Thymus (tissue), 11 donors: ENCODE results near the gene EPS8L3. TPM values are rescaled to one million over a fixed set of nuclear protein-coding genes. Genes with fewer than 3 reads are reported as not detected.
"Not testable (repeated sequence)": the region's sequence is repeated elsewhere in the genome, so short reads cannot be mapped to it uniquely, and the experiment has no call there.

Experiments used
- DNase-seq, 9 donors: peaks; one replicate each; pipeline ENCODE4 v3.0.0-alpha.2; 2013; ENCODE audit warnings: low spot score in 9 of 9, low read depth in 6 of 9, missing footprints in 1 of 9
- H3K27ac ChIP-seq, 2 donors: one replicate each; pipeline ENCODE4 v1.5.1; 2013; ENCODE audit warnings: control low read depth in 1 of 2, low read depth in 1 of 2, low read length in 1 of 2, mild to moderate bottlenecking in 1 of 2, moderate library complexity in 1 of 2
- H3K27me3 ChIP-seq, 2 donors: one replicate each; pipeline ENCODE4 v1.5.1; 2013; ENCODE audit warnings: low read length in 1 of 2; ENCODE audit not compliant: control insufficient read depth in 2 of 2, insufficient read depth in 1 of 2
- H3K36me3 ChIP-seq, 2 donors: one replicate each; pipeline ENCODE4 v1.5.1; 2013; ENCODE audit warnings: low read length in 1 of 2, mild to moderate bottlenecking in 1 of 2, moderate library complexity in 1 of 2; ENCODE audit not compliant: control insufficient read depth in 2 of 2, insufficient read depth in 2 of 2
- H3K4me1 ChIP-seq, 2 donors: one replicate each; pipeline ENCODE4 v1.5.1; 2013; ENCODE audit warnings: low read length in 2 of 2; ENCODE audit not compliant: control insufficient read depth in 2 of 2, insufficient read depth in 2 of 2
- H3K4me3 ChIP-seq, 2 donors: one replicate each; pipeline ENCODE4 v1.5.1; 2013; ENCODE audit warnings: low read length in 2 of 2, control low read depth in 1 of 2, mild to moderate bottlenecking in 1 of 2
- H3K9me3 ChIP-seq, 2 donors: one replicate each; pipeline ENCODE4 v1.5.1; 2013; ENCODE audit warnings: low read length in 1 of 2, mild to moderate bottlenecking in 1 of 2; ENCODE audit not compliant: control insufficient read depth in 2 of 2, insufficient read depth in 1 of 2
- WGBS: extraction: QIAGEN DNeasy Blood & Tissue Kit; methylation state at CpG from one replicate; pipeline ENCODE4 v1.1.7; 2013; 5-methylcytosine and 5-hydroxymethylcytosine counted together
- polyA plus RNA-seq: library from polyadenylated mRNA; stranded (reverse); fragments of 200-250 nt; gene quantifications from one replicate; pipeline ENCODE4 v1.2.3, GENCODE V29; 2013
- total RNA-seq: library from RNA; stranded (reverse); fragments of 120-200 nt; gene quantifications from one replicate; pipeline ENCODE4 v1.2.4, GENCODE V29; 2013
- donor health status: healthy.

Gene EPS8L3
- total and polyA plus RNA-seq, 2 donors = 0.02 TPM; not detected in 1

DNA sequence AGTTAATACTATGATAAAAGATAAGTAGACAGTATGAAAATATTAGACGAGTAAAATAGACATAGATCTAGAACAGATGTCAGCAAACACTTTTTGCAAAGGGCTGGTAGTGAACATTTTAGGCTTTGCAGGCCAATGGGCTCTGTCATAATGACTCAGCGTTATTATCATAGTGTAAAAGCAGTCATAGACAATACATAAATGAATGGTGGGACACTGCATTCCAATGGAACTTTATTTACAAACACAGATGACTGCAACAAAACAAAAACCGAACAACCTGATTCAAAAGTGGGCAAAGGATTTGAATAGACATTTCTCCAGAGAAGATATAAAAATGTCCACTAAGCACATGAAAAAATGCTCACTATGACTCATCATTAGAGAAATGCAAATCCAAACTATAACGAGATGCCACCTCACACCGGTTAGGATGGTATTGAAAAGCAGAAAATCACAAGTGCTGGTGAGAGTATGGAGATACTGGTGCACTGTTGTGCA lies 44.3 kb downstream of the EPS8L3 start:
- 89% methylated on average over 5 of the region's 5 CpGs for WGBS
- no peaks in the 10 kb centered on the region for H3K4me1 ChIP-seq
- no peak overlapping the region for H3K4me3 ChIP-seq
- H3K36me3 ChIP-seq = no peaks in the 10 kb centered on the region
- no peaks in the 10 kb centered on the region for H3K9me3 ChIP-seq
- no peak overlapping the region for H3K27ac ChIP-seq
- no peak for DNase-seq
- no peaks in the 10 kb centered on the region for H3K27me3 ChIP-seq

DNA sequence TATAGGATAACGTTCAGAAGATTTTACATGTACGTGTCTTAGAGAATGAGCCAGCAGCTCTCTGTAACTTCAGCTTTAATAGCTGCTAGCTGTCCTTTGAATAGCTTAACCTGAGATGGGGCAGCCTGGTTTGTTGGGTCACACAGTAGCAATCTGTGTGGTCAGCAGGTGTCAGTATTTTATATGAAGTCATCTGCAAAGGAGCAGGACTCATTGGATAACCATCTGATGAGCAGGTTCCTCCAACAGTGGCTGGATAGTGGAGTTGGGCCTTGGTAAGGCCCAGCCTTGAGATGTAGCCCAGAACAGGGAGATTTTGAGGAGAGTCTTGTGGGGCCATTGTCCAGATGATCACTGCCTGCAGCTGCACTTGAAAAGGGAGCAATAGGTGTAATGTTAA lies 45.2 kb downstream of the EPS8L3 start:
- no peak overlapping the region for H3K27ac ChIP-seq
- WGBS = 98% methylated on average over 2 of the region's 2 CpGs
- H3K27me3 ChIP-seq = no peaks in the 10 kb centered on the region
- H3K36me3 ChIP-seq = no peaks in the 10 kb centered on the region
- no peaks in the 10 kb centered on the region for H3K4me1 ChIP-seq
- no peak overlapping the region for H3K4me3 ChIP-seq
- H3K9me3 ChIP-seq = no peaks in the 10 kb centered on the region
- no peak for DNase-seq

DNA sequence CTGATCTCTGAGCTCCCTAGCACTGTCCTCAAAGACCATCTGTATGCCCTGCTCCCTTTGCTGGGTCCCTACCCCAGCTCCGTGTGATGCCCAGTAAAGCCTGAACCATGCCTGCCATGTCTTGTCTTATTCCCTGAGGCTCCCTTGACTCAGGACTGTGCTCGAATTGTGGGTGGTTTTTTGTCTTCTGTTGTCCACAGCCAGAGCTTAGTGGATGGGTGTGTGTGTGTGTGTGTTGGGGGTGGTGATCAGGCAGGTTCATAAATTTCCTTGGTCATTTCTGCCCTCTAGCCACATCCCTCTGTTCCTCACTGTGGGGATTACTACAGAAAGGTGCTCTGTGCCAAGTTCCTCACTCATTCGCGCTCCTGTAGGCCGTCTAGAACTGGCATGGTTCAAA lies 46.0 kb downstream of the EPS8L3 start:
- Histone ChIP-seq H3K36me3 (no peaks in the 10 kb centered on the region), H3K4me1 (no peaks in the 10 kb centered on the region), H3K9me3 (no peaks in the 10 kb centered on the region), H3K4me3 (no peak overlapping the region), H3K27me3 (no peaks in the 10 kb centered on the region), H3K27ac (no peak overlapping the region)
- no peak for DNase-seq
- WGBS = 95% methylated on average over 5 of the region's 5 CpGs

- Histone ChIP-seq H3K27ac (no peak overlapping the region), H3K27me3 (peaks cover 0 to 2% of the 10 kb centered on the region in 2 donors), H3K36me3 (no peaks in the 10 kb centered on the region), H3K4me1 (no peaks in the 10 kb centered on the region), H3K9me3 (no peaks in the 10 kb centered on the region), H3K4me3 (no peak overlapping the region)
- 91% methylated on average over 3 of the region's 3 CpGs for WGBS
- no peak for DNase-seq
Measured at GRCh38 chr1:109716570-109717090, 47.1 kb downstream of the EPS8L3 start.

GRCh38 chr1:109716121-109716520 lies 47.6 kb downstream of the EPS8L3 start:
- Histone ChIP-seq H3K27me3 (peaks cover 0 to 2% of the 10 kb centered on the region in 2 donors), H3K27ac (no peak overlapping the region), H3K36me3 (no peaks in the 10 kb centered on the region), H3K4me3 (no peak overlapping the region), H3K9me3 (no peaks in the 10 kb centered on the region), H3K4me1 (no peaks in the 10 kb centered on the region)
- 92% methylated on average over 3 of the region's 3 CpGs for WGBS
- DNase-seq = no peak

DNA sequence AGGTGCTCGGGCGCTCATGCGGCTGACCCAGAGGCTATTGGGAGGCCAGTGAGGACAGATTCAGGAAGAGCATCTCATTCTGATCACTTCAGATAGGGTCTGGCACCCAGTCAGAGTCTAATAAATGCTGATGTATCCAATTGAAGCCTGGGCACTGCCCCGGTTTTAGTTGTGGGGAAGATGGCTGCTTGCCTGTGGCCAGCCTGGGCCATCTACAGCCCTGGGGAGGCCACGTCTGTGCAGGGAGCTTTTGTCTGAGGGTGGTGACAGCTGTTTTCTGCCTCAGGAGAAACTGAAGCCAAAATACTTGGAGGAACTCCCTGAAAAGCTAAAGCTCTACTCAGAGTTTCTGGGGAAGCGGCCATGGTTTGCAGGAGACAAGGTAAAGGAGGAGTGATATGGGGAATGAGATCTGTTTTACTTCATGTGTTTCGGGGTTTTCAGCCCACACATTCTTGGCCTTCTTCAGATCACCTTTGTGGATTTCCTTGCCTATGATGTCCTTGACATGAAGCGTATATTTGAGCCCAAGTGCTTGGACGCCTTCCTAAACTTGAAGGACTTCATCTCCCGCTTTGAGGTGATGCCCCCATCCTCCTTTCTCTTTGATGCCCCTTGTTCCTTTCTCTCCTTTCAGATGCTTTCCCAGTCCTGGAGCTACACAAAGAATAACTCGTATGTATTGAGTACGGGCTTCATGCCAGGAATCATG lies 48.9 kb downstream of the EPS8L3 start:
- peaks cover 0 to 2% of the 10 kb centered on the region in 2 donors for H3K27me3 ChIP-seq
- H3K27ac ChIP-seq = no peak overlapping the region
- no peak overlapping the region for H3K4me3 ChIP-seq
- no peaks in the 10 kb centered on the region for H3K4me1 ChIP-seq
- WGBS = 96% methylated on average over 12 of the region's 12 CpGs
- no peaks in the 10 kb centered on the region for H3K9me3 ChIP-seq
- H3K36me3 ChIP-seq = no peaks in the 10 kb centered on the region
- DNase-seq = no peak

DNA sequence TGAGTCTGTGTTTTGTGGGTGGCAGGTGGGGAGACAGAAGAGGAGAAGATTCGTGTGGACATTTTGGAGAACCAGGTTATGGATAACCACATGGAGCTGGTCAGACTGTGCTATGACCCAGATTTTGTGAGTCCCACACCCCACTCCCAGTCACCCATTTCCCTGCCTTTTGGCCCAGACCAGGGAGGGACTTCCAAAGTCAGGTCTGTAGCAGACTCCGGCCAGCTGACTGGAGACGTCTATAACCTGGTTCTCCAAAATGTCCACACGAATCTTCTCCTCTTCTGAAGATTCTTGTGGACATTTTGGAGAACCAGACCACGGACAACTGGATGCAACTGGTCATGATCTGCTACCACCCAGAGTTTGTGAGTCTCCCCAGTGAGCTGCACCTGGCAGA lies 50.1 kb downstream of the EPS8L3 start:
- no peak for DNase-seq

DNA sequence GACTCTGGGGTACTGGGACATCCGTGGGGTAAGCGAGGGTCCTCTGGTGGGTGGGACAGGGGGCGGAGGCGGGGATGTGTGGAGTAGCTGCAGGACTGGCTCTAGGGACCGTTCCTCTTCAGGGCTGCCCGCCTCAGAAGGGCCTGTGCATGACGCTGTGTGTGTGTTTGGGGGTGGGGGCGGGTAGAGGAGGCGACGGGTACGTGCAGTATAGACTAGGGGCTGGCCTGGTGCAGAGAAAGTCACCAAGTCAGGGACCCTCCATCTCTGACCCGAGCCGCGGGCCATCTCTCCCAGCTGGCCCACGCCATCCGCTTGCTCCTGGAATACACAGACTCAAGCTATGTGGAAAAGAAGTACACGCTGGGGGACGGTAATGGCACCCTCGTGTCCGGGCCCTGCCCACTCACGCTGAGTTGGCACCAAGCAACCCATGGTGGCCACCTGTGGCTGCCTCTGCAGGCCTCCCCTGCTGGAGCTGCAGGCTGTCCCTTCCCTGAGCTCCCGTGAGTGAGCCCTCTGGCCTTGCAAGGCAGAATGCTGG lies 51.3 kb downstream of the EPS8L3 start:
- H3K9me3 ChIP-seq = peaks cover 0 to 5% of the 10 kb centered on the region in 2 donors
- 57% methylated on average over 22 of the region's 22 CpGs for WGBS
- H3K27me3 ChIP-seq = peaks cover 0 to 2% of the 10 kb centered on the region in 2 donors
- no peak overlapping the region for H3K4me3 ChIP-seq
- H3K4me1 ChIP-seq = no peaks in the 10 kb centered on the region
- H3K27ac ChIP-seq = no peak overlapping the region
- no peaks in the 10 kb centered on the region for H3K36me3 ChIP-seq
- no peak for DNase-seq

More for the DNA sequence above, 50.1 kb downstream of the EPS8L3 start:
- no peaks in the 10 kb centered on the region for H3K4me1 ChIP-seq
- H3K36me3 ChIP-seq = no peaks in the 10 kb centered on the region
- peaks cover 0 to 5% of the 10 kb centered on the region in 2 donors for H3K9me3 ChIP-seq
- H3K27ac ChIP-seq = no peak overlapping the region
- WGBS = 96% methylated on average over 5 of the region's 5 CpGs
- H3K27me3 ChIP-seq = peaks cover 0 to 2% of the 10 kb centered on the region in 2 donors
- H3K4me3 ChIP-seq = no peak overlapping the region

DNA sequence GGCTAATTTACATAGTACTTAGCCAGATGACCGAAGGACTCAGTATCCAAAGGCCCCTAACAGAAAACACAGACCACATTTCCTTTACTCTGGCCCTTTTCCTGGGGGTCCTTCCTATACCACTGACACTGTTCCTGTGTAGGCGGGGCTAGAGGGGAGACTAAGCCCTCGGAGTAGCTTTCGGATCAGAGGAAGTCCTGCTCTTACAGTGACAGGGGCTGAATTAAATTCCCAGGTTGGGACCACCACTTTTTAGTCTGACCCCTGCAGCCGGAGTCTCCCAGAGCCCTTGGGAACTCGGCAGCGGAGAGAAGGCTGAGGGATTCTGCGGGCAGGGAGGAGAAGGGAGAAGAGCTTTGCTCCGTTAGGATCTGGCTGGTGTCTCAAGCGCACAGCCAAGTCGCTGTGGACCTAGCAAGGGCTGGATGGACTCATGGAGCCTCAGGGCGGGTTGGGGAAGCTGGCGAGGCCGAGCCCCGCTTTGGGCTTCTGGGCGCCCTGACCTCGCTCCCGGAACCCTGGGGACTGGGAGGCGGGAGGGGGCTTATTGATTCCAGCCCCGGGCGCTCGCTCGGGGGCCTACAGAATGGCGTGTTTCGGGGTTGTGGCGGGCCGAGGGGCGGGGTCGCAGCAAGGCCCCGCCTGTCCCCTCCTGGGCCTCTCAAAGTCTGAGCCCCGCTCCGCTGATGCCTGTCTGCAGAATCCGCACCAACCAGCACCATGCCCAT lies 52.0 kb downstream of the EPS8L3 start, which contains the start of gene GSTM5:
Gene GSTM5 (plus strand): TSS at position 659 of the 728 bp plus-strand sequence. CDS start 62 bp downstream, at position 721.
- H3K27me3 ChIP-seq, H3K4me3 ChIP-seq, H3K4me1 ChIP-seq, H3K9me3 ChIP-seq, H3K36me3 ChIP-seq, H3K27ac ChIP-seq: not testable (repeated sequence)
- peak in 3 of 9 donors; percentile 22 to 65 (median 24) for DNase-seq
- 25% methylated on average over 33 of the region's 33 CpGs for WGBS
